Suprapubic skin (tissue), 4 donors: Measurements from ENCODE around the gene PKMYT1. TPM values are rescaled to one million over a fixed set of nuclear protein-coding genes. Genes with fewer than 3 reads are reported as not detected.

Experiments
- DNase-seq, 2 donors: peaks; one replicate each; pipeline ENCODE4 v3.0.0-alpha.2; 2019; ENCODE audit warnings: low spot score in 2 of 2
- H3K27ac ChIP-seq: fragments of 200-600 bp; sonication (generic); one replicate; pipeline ENCODE4 v1.5.1; 2019
- H3K27me3 ChIP-seq: fragments of 200-600 bp; sonication (generic); one replicate; pipeline ENCODE4 v1.5.1; 2019
- H3K36me3 ChIP-seq: fragments of 200-600 bp; sonication (generic); one replicate; pipeline ENCODE4 v1.5.1; 2019
- H3K4me1 ChIP-seq: fragments of 200-600 bp; sonication (generic); one replicate; pipeline ENCODE4 v1.5.1; 2019
- H3K4me3 ChIP-seq: fragments of 200-600 bp; sonication (generic); one replicate; pipeline ENCODE4 v1.5.1; 2019; ENCODE audit warnings: mild to moderate bottlenecking
- H3K9me3 ChIP-seq: fragments of 200-600 bp; sonication (generic); one replicate; pipeline ENCODE4 v1.5.1; 2019
- CTCF ChIP-seq, 2 donors: fragments of 200-600 bp in 1 of 2; fragments of 450-650 bp in 1 of 2; sonication (generic) in 1 of 2; IDR thresholded peaks; one replicate each; pipeline ENCODE4 v1.5.1; 2016 to 2019; ENCODE audit warnings: antibody characterized with exemption in 2 of 2, mild to moderate bottlenecking in 1 of 2, moderate library complexity in 1 of 2
- EP300 ChIP-seq: sonication (generic); formaldehyde crosslinking; IDR thresholded peaks from one replicate; pipeline ENCODE4 v1.6.1; 2017; ENCODE audit warnings: antibody characterized with exemption
- POLR2A ChIP-seq, 2 donors: fragments of 450-650 bp; IDR thresholded peaks; one replicate each; pipeline ENCODE4 v1.6.1; 2017; ENCODE audit warnings: antibody characterized with exemption in 2 of 2, mild to moderate bottlenecking in 2 of 2, moderate library complexity in 2 of 2
- POLR2AphosphoS5 ChIP-seq, 3 donors: sonication (generic); formaldehyde crosslinking; IDR thresholded peaks; one replicate each; pipeline ENCODE4 v1.6.1; 2017; ENCODE audit warnings: antibody characterized with exemption in 3 of 3
- WGBS: methylation state at CpG from one replicate; pipeline ENCODE4 v1.1.5; 2018; 5-methylcytosine and 5-hydroxymethylcytosine counted together
- total RNA-seq, 4 donors: library from RNA; depleted of rRNA; stranded (reverse); fragments of >200 nt; gene quantifications; one replicate each; pipeline ENCODE4 v1.1.0, GENCODE V29; 2016

The PKMYT1 gene
- total RNA-seq, 4 donors from 2014 or later, result 1.9 to 6.4 (median 4.7) TPM

GRCh38 chr16:2954656-2955381 lies 25.4 kb downstream of the PKMYT1 start:
- Histone ChIP-seq H3K27me3 (peaks cover 46% of the 10 kb centered on the region), H3K4me1 (peaks cover 16% of the 10 kb centered on the region), H3K4me3 (no peak overlapping the region), H3K27ac (no peak overlapping the region), H3K9me3 (no peaks in the 10 kb centered on the region), H3K36me3 (peaks cover 4% of the 10 kb centered on the region)
- WGBS, result 27% methylated on average over 12 of the region's 26 CpGs
- TF ChIP-seq POLR2A (IDR thresholded peaks at IDR 0.05), result no peak
- no peak for TF ChIP-seq POLR2AphosphoS5 (IDR thresholded peaks at IDR 0.05)
- DNase-seq, result peak in 1 of 2 donors; percentile 63

- Histone ChIP-seq H3K4me1 (peaks cover 16% of the 10 kb centered on the region), H3K9me3 (no peaks in the 10 kb centered on the region), H3K27me3 (peaks cover 43% of the 10 kb centered on the region), H3K4me3 (no peak overlapping the region), H3K36me3 (peaks cover 13% of the 10 kb centered on the region), H3K27ac (no peak overlapping the region)
- WGBS, result 68% methylated on average over 18 of the region's 31 CpGs
- TF ChIP-seq POLR2AphosphoS5 (IDR thresholded peaks at IDR 0.05) (no peak), EP300 (no peak), POLR2A (IDR thresholded peaks at IDR 0.05) (no peak), CTCF (IDR thresholded peaks at IDR 0.05) (no peak)
- DNase-seq, result no peak
Observed at GRCh38 chr16:2953706-2954627, 26.3 kb downstream of the PKMYT1 start.

- no peaks in the 10 kb centered on the region for H3K9me3 ChIP-seq
- DNase-seq, result no peak
- WGBS, result 40% methylated on average over 10 of the region's 11 CpGs
- H3K36me3 ChIP-seq, result peaks cover 17% of the 10 kb centered on the region
- no peak overlapping the region for H3K4me3 ChIP-seq
- peaks cover 16% of the 10 kb centered on the region for H3K4me1 ChIP-seq
- H3K27me3 ChIP-seq, result peaks cover 39% of the 10 kb centered on the region
- TF ChIP-seq EP300 (no peak), CTCF (IDR thresholded peaks at IDR 0.05) (no peak), POLR2AphosphoS5 (IDR thresholded peaks at IDR 0.05) (no peak), POLR2A (IDR thresholded peaks at IDR 0.05) (no peak)
- H3K27ac ChIP-seq, result no peak overlapping the region
Observed at GRCh38 chr16:2952679-2953078, 27.6 kb downstream of the PKMYT1 start.

GRCh38 chr16:2950773-2951172 lies 29.5 kb downstream of the PKMYT1 start:
- H3K36me3 ChIP-seq, result peaks cover 24% of the 10 kb centered on the region
- H3K4me3 ChIP-seq, result no peak overlapping the region
- no peaks in the 10 kb centered on the region for H3K9me3 ChIP-seq
- H3K4me1 ChIP-seq, result peaks cover 11% of the 10 kb centered on the region
- TF ChIP-seq EP300 (no peak), CTCF (IDR thresholded peaks at IDR 0.05) (no peak), POLR2AphosphoS5 (IDR thresholded peaks at IDR 0.05) (no peak), POLR2A (IDR thresholded peaks at IDR 0.05) (no peak)
- no peak for DNase-seq
- peaks cover 23% of the 10 kb centered on the region for H3K27me3 ChIP-seq
- 87% methylated on average over 6 of the region's 16 CpGs for WGBS
- no peak overlapping the region for H3K27ac ChIP-seq

GRCh38 chr16:2950353-2950724 lies 29.9 kb downstream of the PKMYT1 start:
- Histone ChIP-seq H3K27ac (no peak overlapping the region), H3K4me3 (no peak overlapping the region), H3K4me1 (peaks cover 7% of the 10 kb centered on the region), H3K9me3 (no peaks in the 10 kb centered on the region), H3K36me3 (peaks cover 24% of the 10 kb centered on the region), H3K27me3 (peaks cover 19% of the 10 kb centered on the region)
- TF ChIP-seq POLR2AphosphoS5 (IDR thresholded peaks at IDR 0.05), result no peak
- no peak for TF ChIP-seq CTCF (IDR thresholded peaks at IDR 0.05)
- no peak for TF ChIP-seq EP300
- TF ChIP-seq POLR2A (IDR thresholded peaks at IDR 0.05), result no peak
- WGBS, result 91% methylated on average over 10 of the region's 13 CpGs
- no peak for DNase-seq
